Lung (tissue), 12 donors: ENCODE results near the gene PRKN. TPM values are rescaled to one million over a fixed set of nuclear protein-coding genes. Genes with fewer than 3 reads are reported as not detected.

Source experiments
- ATAC-seq: fragments of 200-7000 bp; cut with Tn5 transposase; one replicate; pipeline ENCODE4 v1.9.1; 2020; ENCODE audit warnings: moderate number of reproducible peaks; ENCODE audit not compliant: insufficient read depth, low FRiP score
- DNase-seq, 3 donors: peaks; one replicate each; pipeline ENCODE4 v3.0.0-alpha.2; 2013 to 2017
- H3K27ac ChIP-seq, 2 donors: one replicate each; pipeline ENCODE4 v1.5.1; 2013; ENCODE audit warnings: mild to moderate bottlenecking in 2 of 2, moderate library complexity in 2 of 2, control low read depth in 1 of 2, inconsistent platforms in 1 of 2, low read depth in 1 of 2, low read length in 1 of 2
- H3K27me3 ChIP-seq, 3 donors: one replicate each; pipeline ENCODE4 v1.5.1; 2013; ENCODE audit warnings: low read length in 2 of 3; ENCODE audit not compliant: control insufficient read depth in 3 of 3, insufficient read depth in 3 of 3
- H3K36me3 ChIP-seq, 4 donors: one replicate each; pipeline ENCODE4 v1.5.1; 2013; ENCODE audit warnings: low read length in 4 of 4, mild to moderate bottlenecking in 1 of 4, moderate library complexity in 1 of 4; ENCODE audit not compliant: control insufficient read depth in 4 of 4, insufficient read depth in 4 of 4
- H3K4me1 ChIP-seq, 5 donors: one replicate each; pipeline ENCODE4 v1.5.1; 2013; ENCODE audit warnings: low read length in 5 of 5, mild to moderate bottlenecking in 2 of 5, moderate library complexity in 1 of 5; ENCODE audit not compliant: control insufficient read depth in 5 of 5, insufficient read depth in 5 of 5
- H3K4me3 ChIP-seq: one replicate; pipeline ENCODE4 v1.5.1; 2013; ENCODE audit warnings: mild to moderate bottlenecking, control low read depth, moderate library complexity
- H3K9ac ChIP-seq, 2 donors: one replicate each; pipeline ENCODE4 v1.5.1; 2013; ENCODE audit warnings: low read length in 2 of 2, control low read depth in 1 of 2; ENCODE audit not compliant: insufficient read depth in 1 of 2
- H3K9me3 ChIP-seq, 4 donors: one replicate each; pipeline ENCODE4 v1.5.1; 2013; ENCODE audit warnings: low read length in 3 of 4, mild to moderate bottlenecking in 1 of 4, moderate library complexity in 1 of 4; ENCODE audit not compliant: control insufficient read depth in 4 of 4, insufficient read depth in 3 of 4
- WGBS, 2 donors: extraction: QIAGEN DNeasy Blood & Tissue Kit; methylation state at CpG; one replicate each; pipeline ENCODE4 v1.1.7; 2013; 5-methylcytosine and 5-hydroxymethylcytosine counted together
- polyA plus RNA-seq, 2 donors: library from polyadenylated mRNA; stranded (reverse); fragments of 200-250 nt; gene quantifications; one replicate each; pipeline ENCODE4 v1.2.1, GENCODE V29; 2013
- total RNA-seq, 2 donors: library from RNA; depleted of rRNA in 1 of 2; stranded (reverse); fragments of >200 nt in 1 of 2; gene quantifications; one replicate each; pipeline ENCODE4 v1.2.1, GENCODE V29; 2014 to 2021
- TF ChIP-seq, protein P1 (sequence below): IDR thresholded peaks from 2 replicates; pipeline ENCODE4 v1.5.1; 2012; ENCODE audit warnings: mild to moderate bottlenecking; ENCODE audit errors: control extremely low read depth, extremely low read depth
- donor health status: control.
- donor health status: control.
- donor health status: Bipolar disorder and iron deficiency.
- donor health status: healthy.
- donor health status: DM: yes; HTN: yes; CAD: no.

The PRKN gene
- total and polyA plus RNA-seq, 4 donors: 0.27 to 11.2 (median 3.1) TPM

DNA sequence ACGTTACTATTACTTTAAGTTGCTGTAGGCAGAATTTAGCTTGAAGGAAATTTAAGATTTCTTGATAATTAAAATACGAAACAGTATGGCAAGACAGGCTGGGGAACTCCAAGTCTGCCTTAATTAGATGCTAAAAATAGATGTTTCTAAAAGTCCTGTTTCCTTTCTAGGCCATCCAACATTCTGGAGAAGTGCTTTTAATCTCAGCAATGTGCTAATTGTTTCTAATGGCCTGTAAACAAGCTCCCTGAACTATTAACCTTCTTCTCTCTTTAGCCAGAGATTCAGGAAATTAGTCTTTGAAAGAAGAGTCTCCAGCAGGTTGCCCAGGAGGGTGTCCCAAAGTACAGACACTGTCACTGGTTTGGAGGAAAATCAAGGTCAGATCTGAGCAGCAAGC, 776.4 kb downstream of the PRKN start:
- H3K4me1 ChIP-seq: no peaks in the 10 kb centered on the region
- H3K27ac ChIP-seq: no peak overlapping the region
- no peak overlapping the region for H3K9ac ChIP-seq
- DNase-seq (no peak), ATAC-seq (no peak)
- TF ChIP-seq, protein P1, sequence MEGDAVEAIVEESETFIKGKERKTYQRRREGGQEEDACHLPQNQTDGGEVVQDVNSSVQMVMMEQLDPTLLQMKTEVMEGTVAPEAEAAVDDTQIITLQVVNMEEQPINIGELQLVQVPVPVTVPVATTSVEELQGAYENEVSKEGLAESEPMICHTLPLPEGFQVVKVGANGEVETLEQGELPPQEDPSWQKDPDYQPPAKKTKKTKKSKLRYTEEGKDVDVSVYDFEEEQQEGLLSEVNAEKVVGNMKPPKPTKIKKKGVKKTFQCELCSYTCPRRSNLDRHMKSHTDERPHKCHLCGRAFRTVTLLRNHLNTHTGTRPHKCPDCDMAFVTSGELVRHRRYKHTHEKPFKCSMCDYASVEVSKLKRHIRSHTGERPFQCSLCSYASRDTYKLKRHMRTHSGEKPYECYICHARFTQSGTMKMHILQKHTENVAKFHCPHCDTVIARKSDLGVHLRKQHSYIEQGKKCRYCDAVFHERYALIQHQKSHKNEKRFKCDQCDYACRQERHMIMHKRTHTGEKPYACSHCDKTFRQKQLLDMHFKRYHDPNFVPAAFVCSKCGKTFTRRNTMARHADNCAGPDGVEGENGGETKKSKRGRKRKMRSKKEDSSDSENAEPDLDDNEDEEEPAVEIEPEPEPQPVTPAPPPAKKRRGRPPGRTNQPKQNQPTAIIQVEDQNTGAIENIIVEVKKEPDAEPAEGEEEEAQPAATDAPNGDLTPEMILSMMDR: no peak
- WGBS, 2 donors: 77 to 81% methylated on average over 2 of the region's 2 CpGs
- no peaks in the 10 kb centered on the region for H3K27me3 ChIP-seq
- H3K9me3 ChIP-seq: peaks cover 0 to 2% (median 0%) of the 10 kb centered on the region in 4 donors
- no peak overlapping the region for H3K4me3 ChIP-seq
- no peaks in the 10 kb centered on the region for H3K36me3 ChIP-seq

DNA sequence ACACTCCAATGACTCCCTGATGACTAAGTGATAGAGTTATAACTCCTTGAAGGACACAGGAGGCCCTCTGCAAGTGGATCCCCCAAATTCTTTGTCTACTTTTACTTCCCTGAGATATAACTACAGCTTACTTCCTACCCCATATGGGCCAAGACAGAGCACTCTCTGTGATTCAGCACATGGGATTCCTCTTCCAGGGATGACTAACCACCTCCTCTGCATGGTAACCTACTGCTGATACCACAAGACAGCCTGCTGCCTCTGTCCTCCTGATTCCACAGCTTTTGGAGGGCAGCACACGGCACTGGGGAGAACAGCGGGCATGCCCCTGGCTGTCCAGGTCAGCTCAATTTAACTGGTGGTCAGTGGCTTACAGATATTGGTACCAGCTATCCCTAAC, 778.0 kb downstream of the PRKN start:
- Histone ChIP-seq H3K9ac (no peak overlapping the region), H3K27ac (no peak overlapping the region), H3K27me3 (no peaks in the 10 kb centered on the region), H3K36me3 (no peaks in the 10 kb centered on the region), H3K9me3 (peaks cover 0 to 2% (median 0%) of the 10 kb centered on the region in 4 donors), H3K4me1 (no peaks in the 10 kb centered on the region), H3K4me3 (no peak overlapping the region)
- ATAC-seq (no peak), DNase-seq (no peak)
- TF ChIP-seq, protein P1: no peak
- 94 to 97% methylated on average over 2 of the region's 2 CpGs for WGBS, 2 donors

DNA sequence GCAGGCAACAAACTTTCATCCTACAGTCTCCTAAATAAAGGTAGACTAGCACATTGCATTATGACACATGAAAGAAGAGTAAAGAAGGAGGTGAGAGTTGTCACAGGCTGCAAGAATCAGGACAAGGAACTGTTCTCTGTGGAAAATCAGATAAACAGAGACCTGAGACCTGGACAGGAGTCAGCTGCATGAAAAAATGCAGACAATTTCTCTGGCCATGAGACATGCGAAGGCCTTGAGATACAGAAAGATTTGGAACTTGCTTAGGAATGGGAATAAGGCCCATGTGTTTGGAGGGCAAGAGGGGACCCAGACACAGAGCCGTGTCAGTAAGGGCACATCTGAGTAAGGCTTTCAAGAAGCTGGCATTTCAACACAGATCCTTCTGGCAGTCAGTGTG, 779.1 kb downstream of the PRKN start:
- Histone ChIP-seq H3K36me3 (no peaks in the 10 kb centered on the region), H3K9me3 (peaks cover 0 to 2% (median 0%) of the 10 kb centered on the region in 4 donors), H3K27ac (no peak overlapping the region), H3K4me3 (no peak overlapping the region), H3K27me3 (no peaks in the 10 kb centered on the region), H3K9ac (no peak overlapping the region), H3K4me1 (no peaks in the 10 kb centered on the region)
- DNase-seq: no peak
- no peak for ATAC-seq
- TF ChIP-seq, protein P1: no peak
- 82 to 95% methylated on average over 2 of the region's 2 CpGs for WGBS, 2 donors

DNA sequence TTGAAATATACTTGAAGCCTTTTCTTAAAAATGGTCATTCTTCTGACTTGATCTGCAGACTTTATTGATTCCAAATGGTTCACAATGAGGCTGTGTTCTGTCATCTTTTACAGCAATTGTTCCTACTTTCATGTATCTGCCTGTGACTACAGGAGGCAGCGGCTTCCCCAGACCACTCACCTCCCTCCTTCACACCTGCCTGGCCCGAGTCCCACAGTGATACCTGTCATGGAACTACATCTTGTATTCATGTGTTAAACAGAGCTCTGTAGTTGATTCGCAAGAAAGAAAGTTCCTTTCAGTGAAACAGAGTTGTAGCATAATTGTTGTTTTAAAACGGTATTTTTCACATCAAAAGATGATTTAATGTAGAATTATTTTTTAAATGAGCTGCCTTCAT, 780.2 kb downstream of the PRKN start:
- Histone ChIP-seq H3K27ac (no peak overlapping the region), H3K27me3 (no peaks in the 10 kb centered on the region), H3K9ac (no peak overlapping the region), H3K9me3 (peaks cover 0 to 2% (median 0%) of the 10 kb centered on the region in 4 donors), H3K36me3 (no peaks in the 10 kb centered on the region), H3K4me3 (no peak overlapping the region), H3K4me1 (no peaks in the 10 kb centered on the region)
- no peak for ATAC-seq
- TF ChIP-seq, protein P1: no peak
- WGBS, 2 donors: 69 to 83% methylated on average over 4 of the region's 4 CpGs
- no peak for DNase-seq
